Measurements from ENCODE around the gene GLYR1.

- TF ChIP-seq CTCF (IDR thresholded peaks at IDR 0.05; ENCODE audit: poor library complexity): no peak
- no peak for TF ChIP-seq EZH2phosphoT487 (IDR thresholded peaks at IDR 0.05; ENCODE audit: low read depth, severe bottlenecking, unreplicated experiment)
- TF ChIP-seq EZH2 (IDR thresholded peaks at IDR 0.05; ENCODE audit: borderline replicate concordance): no peak
These were observed 81.3 kb downstream of the GLYR1 start for GRCh38 chr16:4765511-4766474.
